Measurements from ENCODE around the gene RAB34. TPM values are rescaled to one million over a fixed set of nuclear protein-coding genes. Genes with fewer than 3 reads are reported as not detected.

RAB34 gene
- total RNA-seq, 2 donors from 2014 or later = 6.2 to 14.0 TPM

DNA sequence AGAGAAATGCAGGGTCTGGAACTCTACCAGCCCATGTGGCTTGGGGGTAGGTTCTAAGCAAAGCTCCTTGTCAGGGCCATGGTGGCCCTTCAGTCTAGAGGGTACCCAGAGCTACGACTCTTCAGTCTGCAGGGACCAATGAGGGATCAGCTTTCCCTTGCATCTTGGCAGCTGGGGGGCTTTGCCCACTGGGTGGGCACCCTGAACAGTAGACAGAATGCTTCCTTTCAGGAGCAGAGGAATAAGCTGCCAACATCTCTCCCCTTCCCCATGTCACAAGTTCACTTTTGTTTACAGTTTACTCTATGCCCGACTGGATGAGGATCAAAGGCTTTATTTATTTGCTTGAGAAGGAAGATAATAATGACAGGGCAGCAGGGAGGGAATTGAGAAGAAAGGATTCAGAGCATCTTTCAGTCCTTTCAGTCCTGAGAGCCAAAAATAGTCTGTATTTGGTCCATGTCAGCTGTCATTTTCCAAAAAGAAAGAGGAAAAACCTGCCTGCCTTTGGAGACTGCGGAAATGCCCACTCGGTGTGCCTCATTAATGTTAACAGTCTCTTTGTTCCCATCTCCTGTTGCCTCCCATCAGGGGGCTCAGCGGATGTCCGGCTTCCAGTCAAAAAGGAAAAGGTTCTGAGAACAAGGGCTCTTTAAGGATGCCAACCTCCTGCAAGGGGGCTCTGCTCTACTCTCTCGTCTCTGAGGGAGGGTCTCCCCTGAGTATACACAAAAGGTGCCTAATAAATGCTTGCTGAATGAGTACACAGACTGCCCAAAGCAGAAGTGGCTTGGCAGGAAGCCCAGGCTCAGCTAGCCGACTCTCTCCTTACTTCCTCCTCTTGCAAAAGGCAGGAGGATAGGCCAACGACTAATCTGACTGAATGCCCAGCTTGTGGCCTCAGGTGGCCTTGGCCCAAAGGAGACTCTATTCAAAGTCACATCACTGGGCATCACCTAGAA is 43.2 kb upstream of the RAB34 start:
- Histone ChIP-seq H3K4me1 (no peaks in the 10 kb centered on the region), H3K9me3 (no peaks in the 10 kb centered on the region), H3K27ac (no peak overlapping the region), H3K4me3 (no peak overlapping the region), H3K27me3 (no peaks in the 10 kb centered on the region), H3K36me3 (peaks cover 17% of the 10 kb centered on the region), H3K9ac (ENCODE audit: low read depth in 2 of 2, low read length in 2 of 2) (no peak overlapping the region)
- TF ChIP-seq, protein P1, sequence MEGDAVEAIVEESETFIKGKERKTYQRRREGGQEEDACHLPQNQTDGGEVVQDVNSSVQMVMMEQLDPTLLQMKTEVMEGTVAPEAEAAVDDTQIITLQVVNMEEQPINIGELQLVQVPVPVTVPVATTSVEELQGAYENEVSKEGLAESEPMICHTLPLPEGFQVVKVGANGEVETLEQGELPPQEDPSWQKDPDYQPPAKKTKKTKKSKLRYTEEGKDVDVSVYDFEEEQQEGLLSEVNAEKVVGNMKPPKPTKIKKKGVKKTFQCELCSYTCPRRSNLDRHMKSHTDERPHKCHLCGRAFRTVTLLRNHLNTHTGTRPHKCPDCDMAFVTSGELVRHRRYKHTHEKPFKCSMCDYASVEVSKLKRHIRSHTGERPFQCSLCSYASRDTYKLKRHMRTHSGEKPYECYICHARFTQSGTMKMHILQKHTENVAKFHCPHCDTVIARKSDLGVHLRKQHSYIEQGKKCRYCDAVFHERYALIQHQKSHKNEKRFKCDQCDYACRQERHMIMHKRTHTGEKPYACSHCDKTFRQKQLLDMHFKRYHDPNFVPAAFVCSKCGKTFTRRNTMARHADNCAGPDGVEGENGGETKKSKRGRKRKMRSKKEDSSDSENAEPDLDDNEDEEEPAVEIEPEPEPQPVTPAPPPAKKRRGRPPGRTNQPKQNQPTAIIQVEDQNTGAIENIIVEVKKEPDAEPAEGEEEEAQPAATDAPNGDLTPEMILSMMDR (IDR thresholded peaks at IDR 0.05) = no peak
- peak; percentile 75 for DNase-seq
- intact Hi-C loops (cut with DNase I) = no loop called here

DNA sequence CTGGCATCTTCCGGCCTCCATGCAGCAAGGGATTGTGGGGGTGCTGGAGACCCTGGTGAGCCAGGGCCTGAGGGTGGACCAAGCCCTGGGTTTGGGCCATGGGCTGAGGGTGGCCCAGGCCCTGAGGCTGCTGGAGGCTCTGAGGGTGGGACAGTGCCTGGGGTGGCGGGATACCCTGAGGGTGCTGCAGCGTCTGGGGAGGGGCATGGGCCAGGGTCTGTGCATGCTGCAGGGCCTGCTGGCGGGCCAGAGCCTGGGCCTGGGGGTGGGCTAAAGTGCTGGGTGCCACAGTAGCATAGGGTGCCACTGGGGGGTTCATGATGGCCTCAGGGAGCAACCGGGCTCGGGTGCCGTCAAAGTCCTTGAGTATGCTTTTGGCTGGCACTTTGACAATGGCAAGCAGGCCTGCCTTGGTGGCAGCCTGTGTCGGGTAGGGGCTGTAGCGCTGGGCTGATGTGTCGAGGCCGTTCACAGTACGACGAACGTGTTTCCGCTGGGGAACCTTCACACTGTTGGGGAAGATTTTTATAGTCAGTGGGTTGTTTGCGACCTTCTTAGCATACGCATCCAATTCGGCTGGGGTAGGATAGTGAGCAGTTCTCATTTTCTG is 41.7 kb upstream of the RAB34 start:
- TF ChIP-seq, protein P1 (IDR thresholded peaks at IDR 0.05) = no peak
- Histone ChIP-seq H3K27ac (no peak overlapping the region), H3K4me3 (no peak overlapping the region), H3K36me3 (peaks cover 11% of the 10 kb centered on the region), H3K4me1 (no peaks in the 10 kb centered on the region), H3K9me3 (no peaks in the 10 kb centered on the region), H3K9ac (ENCODE audit: low read depth in 2 of 2, low read length in 2 of 2) (no peak overlapping the region), H3K27me3 (no peaks in the 10 kb centered on the region)
- intact Hi-C loops (cut with DNase I) = loop anchor here (10.0 kb wide), 1 partner anchor 75 kb away; no protein-coding TSS in a partner anchor
- no peak for DNase-seq

DNA sequence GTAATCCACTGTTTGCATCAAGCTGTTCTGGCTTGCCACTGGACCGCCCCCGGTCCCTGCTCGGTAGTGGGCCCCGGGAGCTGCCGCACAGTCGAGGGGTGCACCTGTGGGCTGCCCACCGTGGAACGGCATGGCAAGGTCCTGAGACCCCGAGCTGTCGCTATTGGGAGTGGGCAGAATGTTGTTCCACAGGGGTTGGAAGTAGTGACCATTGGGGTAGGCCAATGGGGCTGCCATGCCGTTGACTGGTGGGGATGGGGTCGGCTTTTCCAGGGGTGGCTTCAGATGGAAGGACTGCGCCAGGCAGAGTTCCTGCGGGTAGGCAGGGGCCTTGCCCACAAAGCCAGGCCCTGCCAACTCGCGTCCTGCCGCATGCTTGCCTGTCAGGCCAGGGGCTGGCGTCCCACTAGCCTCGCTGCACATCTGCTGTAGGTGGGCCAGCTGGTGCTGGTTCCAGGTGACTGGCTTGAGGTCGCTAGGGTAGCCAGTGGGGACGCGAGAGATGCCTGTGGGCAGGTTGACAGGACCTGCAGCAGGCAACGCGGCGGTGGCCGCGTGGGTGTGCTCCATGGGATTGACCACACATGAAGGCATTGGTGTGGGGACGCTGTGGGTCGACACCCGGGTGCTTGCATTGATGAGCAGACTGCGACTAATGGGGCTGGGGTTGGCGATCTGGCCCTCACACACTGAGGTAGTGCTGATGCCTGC is 40.9 kb upstream of the RAB34 start:
- H3K9ac ChIP-seq (ENCODE audit: low read depth in 2 of 2, low read length in 2 of 2) = no peak overlapping the region
- no peaks in the 10 kb centered on the region for H3K9me3 ChIP-seq
- no peak overlapping the region for H3K4me3 ChIP-seq
- no peaks in the 10 kb centered on the region for H3K4me1 ChIP-seq
- intact Hi-C loops (cut with DNase I) = loop anchor here (10.0 kb wide), 1 partner anchor 74 kb away; no protein-coding TSS in a partner anchor
- H3K27me3 ChIP-seq = no peaks in the 10 kb centered on the region
- H3K27ac ChIP-seq = no peak overlapping the region
- DNase-seq = no peak
- TF ChIP-seq, protein P1 (IDR thresholded peaks at IDR 0.05) = no peak
- H3K36me3 ChIP-seq = peaks cover 11% of the 10 kb centered on the region

DNA sequence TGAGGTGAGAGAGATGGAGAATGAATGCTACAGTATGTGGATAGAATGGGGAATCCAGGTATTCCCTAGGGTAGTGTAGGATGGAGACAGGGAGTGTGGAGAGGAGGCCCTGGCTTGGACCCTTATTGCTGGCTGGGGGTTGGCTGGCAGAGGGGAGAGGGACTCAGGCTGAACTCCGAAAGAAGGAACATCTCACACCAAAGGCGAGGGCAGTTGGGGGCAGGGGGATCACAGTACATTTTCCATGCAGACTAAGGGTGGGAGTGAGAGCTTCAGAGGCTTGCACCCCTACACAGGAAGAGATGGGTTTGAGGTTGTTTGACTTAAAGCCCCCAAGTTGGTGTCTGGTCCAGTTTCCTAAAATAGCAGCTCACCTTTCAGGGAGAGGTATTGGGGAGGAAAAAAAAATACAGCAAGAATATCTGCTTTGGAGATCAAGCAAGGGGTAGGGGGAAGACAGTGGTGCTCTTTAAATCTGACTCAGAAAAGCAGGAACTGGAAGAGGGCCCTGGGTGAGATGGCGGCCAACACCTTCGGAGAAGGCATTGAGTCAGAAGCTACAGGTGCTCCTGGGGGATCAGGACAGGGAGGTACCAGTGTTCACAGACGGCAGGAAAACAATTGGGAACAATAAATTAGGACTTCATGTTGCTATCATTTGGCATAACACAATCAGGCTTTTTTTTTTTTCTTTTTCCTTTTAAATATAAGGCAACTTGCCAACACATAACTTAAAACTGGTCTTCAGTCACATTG is 38.6 kb upstream of the RAB34 start:
- Histone ChIP-seq H3K36me3 (peaks cover 11% of the 10 kb centered on the region), H3K9me3 (no peaks in the 10 kb centered on the region), H3K9ac (ENCODE audit: low read depth in 2 of 2, low read length in 2 of 2) (no peak overlapping the region), H3K4me1 (no peaks in the 10 kb centered on the region), H3K27ac (no peak overlapping the region), H3K4me3 (no peak overlapping the region), H3K27me3 (no peaks in the 10 kb centered on the region)
- TF ChIP-seq, protein P1 (IDR thresholded peaks at IDR 0.05) = no peak
- intact Hi-C loops (cut with DNase I) = loop anchor here (10.0 kb wide), 1 partner anchor 71 kb away; no protein-coding TSS in a partner anchor
- no peak for DNase-seq

Data from colonic mucosa (tissue), 4 donors.